HPDE6-E6E7 (cell line): Measurements from ENCODE around the gene TXNL1.

ENCODE experiments used
- DNase-seq: peaks from one replicate; pipeline ENCODE4 v3.0.0; 2011; ENCODE audit warnings: missing footprints; ENCODE audit errors: extremely low spot score

TXNL1 gene

DNA sequence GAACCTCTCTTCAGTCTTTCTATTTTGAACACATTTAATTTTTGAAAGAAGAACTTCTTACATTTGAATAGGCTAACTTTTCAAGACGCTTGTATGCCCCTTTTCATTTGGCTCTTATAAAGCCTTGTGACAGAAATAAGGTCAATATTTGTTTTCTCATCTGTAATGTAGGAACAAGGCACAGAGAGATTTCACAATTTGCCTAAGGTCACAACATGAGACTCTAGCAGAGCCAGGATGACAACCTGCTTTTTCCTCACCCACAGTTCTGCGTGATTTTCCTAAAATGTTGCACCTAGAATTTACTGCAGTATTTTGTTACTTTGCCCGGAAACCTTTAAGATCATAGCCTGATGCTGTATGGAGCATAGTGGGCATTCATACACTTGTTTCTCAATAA lies 67.4 kb downstream of the TXNL1 start:
- no peak for DNase-seq

DNA sequence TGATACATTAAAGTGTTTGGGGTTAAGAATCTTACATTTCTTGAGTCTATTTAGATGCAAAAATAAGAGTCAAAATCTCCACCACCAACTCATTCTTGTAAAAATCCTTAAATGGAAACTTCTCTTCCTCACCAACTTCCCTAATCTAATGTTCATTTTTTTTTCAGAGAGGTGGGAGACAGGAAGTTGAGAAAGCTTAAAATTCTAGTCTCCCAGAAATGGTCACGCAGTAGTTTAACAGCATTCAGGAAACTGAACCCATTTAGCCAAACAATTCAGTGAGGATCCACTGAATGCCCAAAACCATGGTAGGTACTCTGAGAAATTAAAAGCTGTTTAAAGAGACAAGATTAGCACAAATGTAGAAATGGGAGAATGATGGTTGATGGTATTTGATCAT lies 69.0 kb downstream of the TXNL1 start:
- no peak for DNase-seq

DNA sequence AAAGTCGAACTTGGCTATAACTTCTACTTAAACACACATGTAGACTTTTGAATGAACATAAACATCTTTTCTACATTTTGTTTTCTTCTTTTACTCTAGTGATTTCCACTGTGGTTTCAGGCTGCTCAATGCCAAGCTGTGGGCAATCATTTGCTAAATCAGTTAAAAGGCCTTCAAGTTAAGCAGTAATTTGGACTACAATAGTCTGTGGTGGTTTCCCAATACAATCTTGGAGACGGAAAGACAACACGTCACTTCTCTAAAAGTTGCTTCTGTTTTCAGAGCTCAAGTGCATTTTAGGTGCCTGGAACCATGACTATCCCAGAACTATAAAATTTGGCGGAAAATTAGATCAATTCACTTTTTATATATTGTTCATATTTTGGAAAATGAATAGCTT lies 69.4 kb downstream of the TXNL1 start:
- DNase-seq: no peak

DNA sequence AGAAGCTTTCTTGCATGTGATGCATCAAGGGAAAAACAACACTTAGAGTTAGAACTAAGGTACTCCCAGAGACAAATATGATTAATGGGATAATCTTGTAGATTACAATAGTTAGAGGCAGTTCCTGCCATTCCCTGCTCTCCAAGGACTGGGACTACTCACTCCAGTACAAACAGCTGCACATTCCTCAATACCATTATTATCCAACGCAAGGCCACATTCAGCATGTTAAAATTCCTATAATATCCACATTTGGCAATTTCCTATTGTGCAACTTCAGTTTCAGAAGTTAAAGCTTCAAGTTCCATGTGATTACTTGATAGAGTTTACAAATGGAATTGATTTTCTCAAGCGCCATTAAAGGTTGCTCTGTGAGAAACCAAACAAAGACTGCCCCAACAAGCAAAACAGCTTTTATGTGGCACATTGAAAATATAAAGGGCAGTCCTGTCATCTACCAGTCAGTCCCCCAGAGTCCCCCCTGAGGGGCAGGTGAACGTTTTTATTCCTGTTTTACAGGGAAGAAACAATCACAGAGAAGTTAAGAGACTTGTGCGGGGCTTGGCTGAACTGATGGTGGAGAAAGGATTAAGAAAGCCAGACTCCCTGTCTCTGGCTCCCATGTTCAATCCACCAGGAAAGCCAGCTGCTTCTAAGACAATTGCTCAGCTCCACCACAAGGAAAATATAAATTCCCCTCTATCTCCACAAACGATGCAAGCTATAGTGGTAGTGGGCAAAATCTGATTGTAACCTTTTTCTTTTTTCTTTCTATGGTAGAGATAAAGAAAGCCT lies 72.6 kb downstream of the TXNL1 start:
- no peak for DNase-seq

DNA sequence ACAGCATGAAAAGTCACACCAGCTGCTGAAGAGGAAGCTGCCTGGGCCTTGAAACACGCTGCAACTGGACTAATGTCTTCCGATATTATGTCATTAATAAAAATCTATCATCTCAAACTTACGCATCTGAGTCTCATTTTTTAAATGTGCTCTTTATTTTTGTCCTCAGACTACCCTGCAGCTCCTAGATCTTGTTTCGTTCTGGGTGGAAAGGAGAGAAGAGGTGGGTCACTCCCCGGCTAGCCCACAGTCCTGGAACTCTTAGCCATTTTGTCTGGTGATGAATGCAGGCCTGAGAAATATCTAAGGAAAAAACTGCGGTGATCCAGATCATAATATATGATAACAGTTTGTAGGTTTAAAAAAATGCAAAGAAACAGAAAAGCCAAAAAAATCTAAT lies 73.3 kb downstream of the TXNL1 start:
- no peak for DNase-seq

DNA sequence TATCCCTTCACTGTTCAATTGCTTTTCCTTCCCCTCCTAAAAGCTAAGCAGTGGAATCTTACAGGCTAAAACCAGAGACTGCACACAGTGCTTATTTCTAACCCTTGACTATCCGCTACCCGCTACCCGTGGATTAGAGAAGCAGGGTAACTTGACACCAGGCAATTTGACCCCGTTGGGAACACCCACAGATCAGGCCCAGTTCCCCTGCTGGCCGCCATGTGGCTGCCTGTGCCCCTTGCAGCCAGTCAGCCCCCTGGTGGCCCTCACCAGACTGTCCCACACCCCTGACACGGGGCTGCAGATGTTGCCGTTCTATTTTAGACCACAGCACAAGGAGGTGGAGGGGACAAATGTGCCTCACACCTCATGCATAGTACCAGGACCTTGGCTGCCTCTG lies 74.8 kb downstream of the TXNL1 start:
- DNase-seq: no peak

DNA sequence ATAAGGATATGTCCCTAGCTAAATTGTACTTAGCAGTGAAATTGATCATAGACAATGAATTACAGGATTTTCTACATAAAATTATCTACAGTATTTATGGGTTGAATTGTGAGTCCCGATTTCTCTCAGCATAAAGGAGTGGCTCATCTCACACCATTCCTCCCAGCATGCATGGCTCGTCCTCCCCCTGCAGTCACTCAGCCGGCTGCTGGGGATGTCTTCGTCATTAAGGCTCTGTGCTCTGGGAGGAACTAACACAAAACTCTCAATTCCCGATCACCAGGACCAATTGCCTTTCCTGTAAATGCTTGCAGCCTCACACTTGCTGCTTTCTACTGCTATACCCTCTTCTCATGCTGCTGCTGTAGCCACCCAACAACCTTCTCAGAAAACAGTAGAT lies 75.9 kb downstream of the TXNL1 start:
- no peak for DNase-seq

DNA sequence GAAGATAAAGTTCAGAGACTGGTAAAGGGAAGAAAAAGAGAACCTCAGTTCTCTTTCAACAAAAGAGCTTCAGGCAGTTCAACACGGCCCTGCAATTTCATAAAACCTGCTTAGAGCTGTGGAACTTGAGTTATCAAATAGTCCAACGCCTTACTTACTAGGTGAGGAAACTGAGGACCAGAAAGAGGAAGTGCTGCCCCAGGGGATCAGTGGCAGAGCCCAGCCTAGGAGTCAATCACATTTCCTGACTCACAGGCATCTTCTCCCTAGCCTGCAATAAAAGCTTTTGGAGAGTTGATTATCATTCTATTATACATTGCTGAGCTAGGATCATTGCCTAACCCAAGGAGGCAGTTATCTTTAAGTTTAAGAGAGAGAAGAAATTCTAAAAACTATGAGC lies 77.4 kb downstream of the TXNL1 start:
- no peak for DNase-seq

DNA sequence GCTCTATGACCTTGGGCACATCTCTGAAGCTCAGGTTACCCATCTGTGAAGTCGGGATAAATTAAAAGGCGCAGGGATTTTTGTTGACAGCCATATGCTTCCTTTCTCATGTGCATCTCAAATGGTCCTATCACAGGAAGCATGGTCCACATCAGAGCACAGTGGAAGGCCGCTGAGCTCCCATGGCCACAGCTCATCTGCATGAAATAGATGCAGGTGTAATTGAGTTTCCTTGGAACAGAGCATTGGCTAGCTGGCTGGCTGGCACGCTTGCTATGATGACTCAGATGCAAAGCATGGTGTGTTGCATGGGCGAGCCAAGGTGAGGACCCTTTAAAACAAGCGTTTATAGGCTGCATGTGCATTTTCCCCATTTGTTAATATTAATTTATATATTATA lies 79.3 kb downstream of the TXNL1 start:
- DNase-seq: no peak

DNA sequence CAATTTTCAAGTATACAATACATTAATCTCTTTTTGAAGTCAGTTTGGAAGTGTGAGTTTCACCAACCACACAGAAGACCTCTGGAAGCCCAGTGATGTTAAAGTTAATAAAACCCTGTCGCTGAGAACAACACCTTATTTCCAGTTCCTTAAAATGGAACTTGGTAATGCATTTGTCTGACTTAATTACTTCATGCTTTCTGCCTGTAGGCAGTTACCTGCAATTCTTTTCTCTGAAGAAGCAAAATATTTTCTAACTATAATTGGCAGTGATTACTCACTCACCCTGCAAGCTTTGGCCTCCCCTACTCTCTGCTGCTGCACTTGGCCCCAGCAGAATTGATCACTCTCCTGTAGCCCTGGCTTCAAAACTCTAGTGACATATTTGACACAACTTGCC lies 81.5 kb downstream of the TXNL1 start:
- DNase-seq: no peak

DNA sequence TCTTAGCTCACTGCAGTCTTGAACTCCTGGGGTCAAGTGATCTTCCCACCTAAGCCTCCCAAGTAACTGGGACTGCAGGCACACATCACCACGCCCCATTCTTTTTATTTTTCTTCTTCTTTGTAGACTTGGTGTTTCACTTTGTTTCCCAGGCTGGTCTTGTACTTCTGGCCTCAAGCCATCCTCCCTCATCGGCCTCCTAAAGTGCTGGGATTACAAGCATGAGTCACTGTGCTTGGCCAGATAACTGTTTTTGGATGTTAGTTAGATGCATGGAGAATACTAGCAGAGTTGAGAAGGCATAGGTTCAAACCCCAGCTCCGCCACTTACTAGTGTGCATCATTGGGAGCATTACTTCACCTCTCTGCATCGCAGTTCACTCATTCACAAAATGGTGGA lies 88.3 kb downstream of the TXNL1 start:
- no peak for DNase-seq
